Ovary (tissue), 3 donors: ENCODE measurements around the gene EYS.

Source experiments
- CTCF ChIP-seq, 3 donors: fragments of 450-650 bp in 2 of 3; fragments of 200-600 bp in 1 of 3; IDR thresholded peaks; one replicate each; pipeline versions ENCODE4 v1.5.1 to v1.8.0; 2016 to 2022; ENCODE audit warnings: antibody characterized with exemption in 3 of 3, mild to moderate bottlenecking in 1 of 3
- EP300 ChIP-seq: sonication (generic); formaldehyde crosslinking; IDR thresholded peaks from one replicate; pipeline ENCODE4 v1.6.1; 2017; ENCODE audit warnings: antibody characterized with exemption
- POLR2A ChIP-seq: fragments of 450-650 bp; IDR thresholded peaks from one replicate; pipeline ENCODE4 v1.6.1; 2017; ENCODE audit warnings: antibody characterized with exemption, mild to moderate bottlenecking, moderate library complexity
- donor health status: DM: no; HTN: no; CAD: no.

DNA sequence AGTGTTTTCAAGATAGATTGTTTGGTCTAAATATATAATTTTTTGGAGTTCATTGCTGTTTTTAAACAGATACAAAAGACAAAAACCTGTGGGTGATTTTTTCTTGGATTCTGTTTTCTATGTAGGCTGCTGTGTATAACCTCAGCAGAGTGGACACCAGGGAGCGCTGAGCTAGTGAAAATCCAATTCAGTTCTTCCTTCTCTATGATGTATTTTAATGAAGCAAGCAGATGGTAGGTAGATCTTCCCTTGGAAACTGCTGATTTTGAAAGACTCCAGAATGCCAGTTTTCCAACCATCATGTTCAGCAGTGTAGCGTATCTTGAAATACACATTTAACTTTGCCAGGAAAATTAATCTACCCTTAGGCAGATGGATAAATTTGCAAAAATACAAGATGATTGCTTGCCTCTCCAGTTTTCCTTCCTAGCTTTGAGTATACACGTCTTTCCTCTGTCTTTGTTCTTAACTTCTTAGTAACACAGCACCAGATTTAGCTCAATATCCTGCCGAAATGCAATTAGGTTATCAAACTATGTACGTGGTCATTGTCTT is 1893.4 kb downstream of the EYS start:
- TF ChIP-seq CTCF (IDR thresholded peaks at IDR 0.05) (no peak), EP300 (no peak), POLR2A (no peak)
